Activated T-cell treated with anti-CD3 and anti-CD28 coated beads, Interleukin-2, amount 50 U/mL, for 24 hours (primary cell): ENCODE data around the gene DCAF12.
"Not testable (repeated sequence)": the region's sequence is repeated elsewhere in the genome, so short reads cannot be mapped to it uniquely, and the experiment has no call there.

Experiments used
- DNase-seq: peaks from one replicate; pipeline ENCODE4 v3.0.0-alpha.2; 2020
- H3K27ac Mint-ChIP-seq: 2 replicates; pipeline ENCODE4 v1.8.0; 2020; ENCODE audit warnings: mild to moderate bottlenecking, mixed read lengths
- H3K27me3 Mint-ChIP-seq: 2 replicates; pipeline ENCODE4 v1.8.0; 2020; ENCODE audit warnings: mixed read lengths
- H3K36me3 Mint-ChIP-seq: 2 replicates; pipeline ENCODE4 v1.8.0; 2020; ENCODE audit warnings: low read depth, mixed read lengths
- H3K4me1 Mint-ChIP-seq: 2 replicates; pipeline ENCODE4 v1.8.0; 2020; ENCODE audit warnings: low read depth, mixed read lengths
- H3K4me3 Mint-ChIP-seq: 2 replicates; pipeline ENCODE4 v1.8.0; 2020; ENCODE audit warnings: mild to moderate bottlenecking, moderate library complexity, mixed read lengths
- H3K9me3 Mint-ChIP-seq: 2 replicates; pipeline ENCODE4 v1.8.0; 2020; ENCODE audit warnings: mixed read lengths

Gene DCAF12

DNA sequence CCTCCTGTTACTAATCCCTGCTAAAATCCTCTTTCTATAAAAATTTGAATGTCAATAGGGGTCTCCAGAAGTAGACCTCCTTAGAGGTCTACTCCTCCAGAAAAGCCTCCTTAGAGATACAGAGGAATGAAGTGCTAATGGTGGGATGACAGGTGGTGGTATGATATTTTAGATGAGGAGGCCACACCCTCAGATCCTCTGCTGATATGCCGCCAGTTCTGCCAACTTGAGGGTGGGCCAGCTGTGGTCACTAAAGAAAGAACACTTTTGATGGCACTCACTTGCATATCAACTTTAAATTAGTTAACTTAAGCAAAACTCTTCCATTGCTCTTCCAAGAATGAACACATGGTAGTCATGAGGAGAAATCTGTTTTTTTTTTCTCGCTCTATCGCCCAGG is 61.0 kb downstream of the DCAF12 start:
- no peaks in the 10 kb centered on the region for H3K4me1 Mint-ChIP-seq
- H3K9me3 Mint-ChIP-seq, result no peaks in the 10 kb centered on the region
- DNase-seq, result no peak
- no peaks in the 10 kb centered on the region for H3K36me3 Mint-ChIP-seq
- H3K27ac Mint-ChIP-seq, result no peak overlapping the region
- H3K27me3 Mint-ChIP-seq, result no peaks in the 10 kb centered on the region
- H3K4me3 Mint-ChIP-seq, result no peak overlapping the region

DNA sequence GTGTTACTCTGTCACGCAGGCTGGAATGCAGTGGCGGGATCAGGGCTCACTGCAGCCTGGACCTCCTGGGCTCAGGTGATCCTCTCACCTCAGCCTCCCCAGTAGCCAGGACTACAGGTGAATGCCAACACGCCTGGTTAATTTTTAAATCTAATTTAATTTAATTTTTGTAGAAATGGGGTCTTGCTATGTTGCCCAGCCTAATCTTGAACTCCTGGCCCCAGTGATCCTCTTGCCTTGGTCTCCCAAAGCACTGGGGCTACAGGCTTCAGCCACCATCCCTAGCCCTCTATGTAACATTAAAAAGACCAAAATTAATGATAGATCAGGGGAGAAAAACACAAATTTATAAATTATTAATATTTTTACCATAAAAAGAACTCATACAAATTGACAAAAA is 66.5 kb downstream of the DCAF12 start:
- no peaks in the 10 kb centered on the region for H3K36me3 Mint-ChIP-seq
- H3K27me3 Mint-ChIP-seq, result no peaks in the 10 kb centered on the region
- no peaks in the 10 kb centered on the region for H3K4me1 Mint-ChIP-seq
- no peak overlapping the region for H3K27ac Mint-ChIP-seq
- H3K9me3 Mint-ChIP-seq, result no peaks in the 10 kb centered on the region
- no peak overlapping the region for H3K4me3 Mint-ChIP-seq
- no peak for DNase-seq

DNA sequence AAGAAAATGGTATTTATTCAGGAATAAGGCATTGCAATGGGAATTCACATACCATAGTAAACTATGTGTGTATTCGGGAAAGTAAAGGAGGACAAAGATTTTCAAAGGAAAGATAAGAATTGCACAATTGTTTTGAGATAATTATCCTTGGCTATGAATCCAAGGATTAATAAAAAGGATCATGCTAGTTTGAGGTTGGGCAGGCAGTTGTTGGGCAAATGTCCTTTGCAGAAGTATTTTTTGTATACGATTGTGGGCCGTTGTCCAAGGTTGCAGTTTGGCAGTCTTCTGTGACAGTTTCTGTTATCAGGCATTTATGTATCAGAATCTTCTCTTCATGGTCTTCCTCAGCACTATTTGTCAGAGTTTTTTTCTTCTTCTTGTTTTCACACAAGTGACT is 67.2 kb downstream of the DCAF12 start:
- H3K9me3 Mint-ChIP-seq, result no peaks in the 10 kb centered on the region
- no peaks in the 10 kb centered on the region for H3K36me3 Mint-ChIP-seq
- DNase-seq, result no peak
- H3K4me3 Mint-ChIP-seq, result no peak overlapping the region
- no peaks in the 10 kb centered on the region for H3K4me1 Mint-ChIP-seq
- no peak overlapping the region for H3K27ac Mint-ChIP-seq
- no peaks in the 10 kb centered on the region for H3K27me3 Mint-ChIP-seq

DNA sequence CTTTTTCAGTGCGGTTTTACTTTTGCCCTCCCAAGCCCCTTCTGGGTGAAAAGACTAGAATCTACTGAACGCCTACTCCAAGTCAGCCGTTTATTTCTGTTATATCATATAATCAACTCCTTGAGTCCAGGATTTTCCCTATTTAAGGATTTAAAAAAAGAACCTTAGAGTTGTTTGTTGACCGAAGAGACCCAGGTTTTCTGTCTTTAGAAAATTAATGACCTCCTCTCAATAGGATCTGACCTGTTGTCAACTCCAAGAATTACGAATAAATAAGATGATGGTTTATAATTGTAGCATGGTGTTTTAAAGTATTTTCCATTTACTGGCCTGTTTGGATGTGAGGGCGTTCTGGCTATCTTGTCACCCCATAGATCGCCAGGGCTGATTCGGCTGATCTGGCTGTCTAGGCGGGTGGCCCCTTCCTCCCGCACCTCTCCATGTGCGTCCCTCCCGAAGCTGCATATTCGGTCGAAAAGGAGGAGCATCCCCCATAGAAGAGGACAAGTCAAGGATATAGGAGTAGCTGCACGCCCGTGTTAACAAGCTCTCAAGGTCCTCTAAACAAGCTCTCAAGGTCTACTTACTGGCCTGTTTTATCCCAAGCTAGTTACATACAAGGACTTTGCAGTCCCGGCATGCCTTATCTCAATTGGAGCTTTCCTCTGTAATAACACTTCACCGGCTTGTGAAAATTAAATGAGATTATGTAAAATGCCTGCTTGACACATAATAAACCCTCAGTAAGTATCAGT is 76.7 kb downstream of the DCAF12 start:
- Mint-ChIP-seq H3K9me3 (no peaks in the 10 kb centered on the region), H3K4me3 (peak overlapping the region; percentile 97), H3K36me3 (peaks cover 30% of the 10 kb centered on the region), H3K4me1 (peaks cover 37% of the 10 kb centered on the region), H3K27ac (peak overlapping the region; percentile 100), H3K27me3 (no peaks in the 10 kb centered on the region)
- peak; percentile 37 for DNase-seq

DNA sequence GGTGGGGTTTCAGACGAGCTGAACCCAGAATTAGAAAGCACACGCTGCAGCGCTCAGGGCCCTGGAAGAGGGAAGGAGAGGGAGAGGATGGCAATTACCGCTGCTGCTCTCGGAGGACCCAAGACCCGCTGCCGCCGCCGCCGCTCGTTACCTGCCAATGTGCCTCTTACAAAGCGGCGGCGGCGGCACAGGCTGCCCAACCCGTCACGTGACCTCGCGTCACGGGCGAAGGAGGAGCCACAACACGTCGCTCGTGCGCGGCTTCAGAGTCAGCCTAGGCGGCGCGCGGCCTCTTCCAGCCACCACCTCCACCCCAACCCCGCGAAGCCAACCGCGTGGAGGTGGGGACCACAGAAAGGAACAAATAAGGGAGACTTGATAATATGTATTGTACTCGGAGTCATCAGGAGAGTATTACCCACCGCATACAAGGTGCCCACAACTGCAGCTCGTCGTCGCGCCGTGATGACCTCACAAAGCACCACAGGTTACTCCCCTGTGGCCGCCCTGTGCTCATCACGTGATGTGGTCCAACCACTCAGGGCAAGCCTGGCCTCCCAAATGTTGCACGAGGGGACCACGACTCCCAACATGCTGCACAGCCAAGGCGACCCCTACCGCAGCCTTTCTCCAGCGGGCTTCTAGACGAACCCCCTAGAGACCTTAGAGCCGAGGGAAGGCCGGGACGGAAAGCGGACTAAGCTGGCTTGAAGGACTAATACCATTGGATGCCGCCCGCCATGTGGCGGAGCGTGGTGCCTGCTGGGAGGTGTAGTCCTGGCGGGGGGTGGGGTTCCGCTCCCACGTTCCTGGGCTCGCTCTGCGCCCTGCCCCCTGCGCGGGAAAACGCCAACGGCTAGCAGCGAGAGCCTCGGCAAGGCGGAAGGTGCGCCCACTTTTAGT is 77.5 kb downstream of the DCAF12 start, which contains the start of gene UBAP2:
Gene UBAP2, minus strand, starts transcription at position 161 of the 903 bp plus-strand sequence. CDS start 31,739 bp downstream, outside the sequence.
- Mint-ChIP-seq H3K36me3 (peaks cover 35% of the 10 kb centered on the region), H3K27me3 (no peaks in the 10 kb centered on the region), H3K4me3 (peak within 1 kb of the TSS; percentile 97), H3K4me1 (peaks cover 37% of the 10 kb centered on the region), H3K9me3 (no peaks in the 10 kb centered on the region), H3K27ac (peak within 1 kb of the TSS; percentile 100)
- DNase-seq, result peak; percentile 98

DNA sequence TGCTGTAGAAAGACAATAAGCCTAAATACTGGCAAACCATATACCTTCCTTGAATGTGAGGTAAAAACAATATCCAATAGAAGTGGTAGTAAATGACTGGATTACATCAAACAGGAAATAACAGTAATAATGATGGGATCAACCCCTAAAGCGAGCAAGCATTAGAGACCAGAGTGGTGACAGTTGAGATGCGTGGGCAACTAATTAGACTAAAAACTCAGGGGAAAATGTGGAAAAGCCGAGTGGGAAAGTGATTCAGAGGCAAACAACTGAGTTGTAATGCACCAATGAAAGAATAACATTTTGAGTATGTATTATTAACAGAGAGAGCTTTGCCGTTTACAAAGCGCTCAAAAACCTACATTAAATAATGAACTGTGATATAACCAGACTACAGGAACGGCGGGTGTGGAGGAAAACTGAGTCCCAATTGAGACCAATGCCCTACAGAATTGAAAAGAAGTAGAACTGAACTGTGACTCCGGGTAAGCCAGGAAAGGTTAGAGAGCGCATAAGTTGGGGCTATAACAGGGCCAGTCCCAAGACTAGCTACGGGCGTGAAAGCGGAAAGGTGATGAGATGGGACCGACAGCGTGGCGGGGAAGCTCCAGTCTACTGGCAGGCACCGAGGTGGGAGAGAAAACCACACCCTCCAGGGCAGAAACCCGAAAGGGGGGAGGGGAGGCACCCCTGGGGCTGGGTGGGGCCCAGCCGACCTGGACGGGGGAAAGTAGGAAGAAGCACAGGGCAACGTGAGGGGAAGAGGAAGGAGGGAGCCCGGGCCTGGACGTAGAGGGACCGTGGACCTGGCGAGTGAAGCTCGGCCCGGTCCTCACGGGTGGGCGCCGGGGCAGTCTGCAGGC is 78.4 kb downstream of the DCAF12 start:
- DNase-seq, result peak; percentile 75
- Mint-ChIP-seq H3K4me1 (peaks cover 37% of the 10 kb centered on the region), H3K4me3 (peak overlapping the region; percentile 97), H3K9me3 (no peaks in the 10 kb centered on the region), H3K27ac (peak overlapping the region; percentile 100), H3K27me3 (no peaks in the 10 kb centered on the region), H3K36me3 (peaks cover 41% of the 10 kb centered on the region)

DNA sequence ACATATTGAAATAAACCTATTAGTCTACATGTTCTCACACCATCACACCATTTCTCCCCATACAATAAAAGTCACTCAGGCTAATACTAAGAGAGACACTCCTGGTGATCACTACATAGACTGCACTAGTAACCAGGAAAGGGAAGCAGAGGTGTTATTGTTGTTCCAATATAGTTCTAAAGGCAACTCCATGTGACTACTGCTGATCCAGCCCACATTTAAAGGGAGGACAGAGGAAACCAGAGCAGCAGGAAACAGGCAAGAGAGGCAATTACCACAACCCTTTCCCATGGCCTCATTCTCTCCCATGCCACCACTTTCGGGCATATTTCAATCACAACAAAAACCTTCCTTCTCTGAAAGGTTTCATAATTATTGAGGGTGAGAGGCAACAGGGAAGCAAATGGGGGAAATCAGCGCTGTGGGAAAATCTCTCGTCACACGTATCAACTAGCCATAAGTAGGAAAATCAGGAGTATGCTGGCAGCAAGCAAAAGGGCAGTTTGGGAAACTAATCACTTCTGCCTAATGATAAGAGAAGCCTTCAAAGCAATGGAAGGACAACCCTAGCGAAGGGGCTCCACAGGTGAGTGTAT is 79.6 kb downstream of the DCAF12 start:
- no peak for DNase-seq
- Mint-ChIP-seq H3K9me3 (no peaks in the 10 kb centered on the region), H3K36me3 (peaks cover 53% of the 10 kb centered on the region), H3K4me3 (peak overlapping the region; percentile 97), H3K27ac (peak overlapping the region; percentile 65), H3K27me3 (no peaks in the 10 kb centered on the region), H3K4me1 (peaks cover 36% of the 10 kb centered on the region)

DNA sequence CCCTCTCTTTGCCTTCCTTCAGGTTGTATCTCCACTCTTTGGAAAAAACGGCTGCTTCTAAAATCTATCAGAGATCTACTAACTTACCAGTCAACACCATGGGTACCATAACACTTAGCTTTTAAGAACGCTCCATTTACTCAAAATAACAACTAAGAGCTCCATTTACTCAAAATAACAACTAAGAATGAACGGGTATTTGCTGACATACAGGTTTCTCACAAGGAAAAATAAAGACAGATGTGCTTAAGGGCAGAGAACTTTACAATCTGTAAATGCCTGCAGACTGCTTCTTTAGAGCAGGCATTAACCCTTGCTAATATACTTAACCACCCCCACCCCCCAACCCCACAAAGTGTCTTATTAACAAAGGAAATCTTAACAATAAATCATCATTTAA is 80.6 kb downstream of the DCAF12 start:
- Mint-ChIP-seq H3K9me3 (no peaks in the 10 kb centered on the region), H3K36me3 (peaks cover 61% of the 10 kb centered on the region), H3K4me1 (peaks cover 38% of the 10 kb centered on the region), H3K27ac (no peak overlapping the region), H3K27me3 (no peaks in the 10 kb centered on the region), H3K4me3 (peak overlapping the region; percentile 97)
- DNase-seq, result no peak

DNA sequence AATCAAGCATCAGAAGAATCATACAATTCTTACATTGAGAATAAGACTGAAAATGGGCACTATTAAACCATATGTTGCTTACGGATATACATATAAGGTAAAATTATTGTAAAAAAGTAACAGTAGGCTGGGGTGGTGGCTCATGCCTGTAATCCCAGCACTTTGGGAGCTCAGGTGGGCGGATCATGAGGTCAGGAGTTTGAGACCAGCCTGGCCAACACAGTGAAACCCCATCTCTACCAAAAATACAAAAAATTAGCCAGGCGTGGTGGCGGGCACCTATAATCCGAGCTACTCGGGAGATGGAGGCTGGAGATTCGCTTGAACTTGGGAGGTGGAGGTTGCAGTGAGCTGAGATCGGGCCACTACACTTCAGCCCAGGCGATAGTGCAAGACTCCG is 84.4 kb downstream of the DCAF12 start:
- not testable (repeated sequence) for H3K27me3 Mint-ChIP-seq, H3K27ac Mint-ChIP-seq, H3K9me3 Mint-ChIP-seq, DNase-seq, H3K4me3 Mint-ChIP-seq
- peaks cover 23% of the 10 kb centered on the region for H3K4me1 Mint-ChIP-seq
- peaks cover 75% of the 10 kb centered on the region for H3K36me3 Mint-ChIP-seq

DNA sequence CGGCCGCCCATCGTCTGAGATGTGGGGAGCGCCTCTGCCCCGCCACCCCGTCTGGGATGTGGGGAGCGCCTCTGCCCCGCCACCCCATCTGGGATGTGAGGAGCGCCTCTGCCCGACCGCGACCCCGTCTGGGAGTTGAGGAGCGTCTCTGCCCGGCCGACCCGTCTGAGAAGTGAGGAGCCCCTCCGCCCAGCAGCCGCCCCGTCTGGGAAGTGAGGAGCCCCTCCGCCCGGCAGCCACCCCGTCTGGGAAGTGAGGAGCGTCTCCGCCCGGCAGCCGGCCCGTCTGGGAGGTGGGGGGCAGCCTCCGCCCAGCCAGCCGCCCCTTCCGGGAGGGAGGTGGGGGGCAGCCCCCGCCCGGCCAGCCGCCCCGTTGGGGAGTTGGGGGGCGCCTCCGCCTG is 87.6 kb downstream of the DCAF12 start:
- not testable (repeated sequence) for H3K27ac Mint-ChIP-seq, H3K27me3 Mint-ChIP-seq, DNase-seq, H3K9me3 Mint-ChIP-seq, H3K4me3 Mint-ChIP-seq
- peaks cover 75% of the 10 kb centered on the region for H3K36me3 Mint-ChIP-seq
- peaks cover 18% of the 10 kb centered on the region for H3K4me1 Mint-ChIP-seq

DNA sequence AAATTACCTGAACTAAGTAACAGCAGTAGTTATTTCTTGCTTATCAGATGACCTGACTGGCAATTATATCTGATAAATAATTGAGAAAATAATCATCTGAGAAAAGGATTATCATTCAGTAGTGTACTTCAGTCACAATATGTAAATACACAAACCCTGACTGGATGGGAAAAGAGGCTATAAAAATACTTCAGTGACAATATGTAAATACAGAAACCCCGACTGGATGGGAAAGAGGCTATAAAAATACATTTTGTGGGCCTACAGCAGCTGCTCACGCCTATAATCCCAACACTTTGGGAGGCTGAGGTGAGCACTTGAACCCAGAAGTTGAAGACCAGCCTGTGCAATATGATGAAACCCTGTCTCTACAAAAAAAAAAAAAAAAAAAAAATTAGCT is 88.9 kb downstream of the DCAF12 start:
- H3K4me1 Mint-ChIP-seq, result peaks cover 18% of the 10 kb centered on the region
- H3K27me3 Mint-ChIP-seq, result no peaks in the 10 kb centered on the region
- H3K4me3 Mint-ChIP-seq, result no peak overlapping the region

DNA sequence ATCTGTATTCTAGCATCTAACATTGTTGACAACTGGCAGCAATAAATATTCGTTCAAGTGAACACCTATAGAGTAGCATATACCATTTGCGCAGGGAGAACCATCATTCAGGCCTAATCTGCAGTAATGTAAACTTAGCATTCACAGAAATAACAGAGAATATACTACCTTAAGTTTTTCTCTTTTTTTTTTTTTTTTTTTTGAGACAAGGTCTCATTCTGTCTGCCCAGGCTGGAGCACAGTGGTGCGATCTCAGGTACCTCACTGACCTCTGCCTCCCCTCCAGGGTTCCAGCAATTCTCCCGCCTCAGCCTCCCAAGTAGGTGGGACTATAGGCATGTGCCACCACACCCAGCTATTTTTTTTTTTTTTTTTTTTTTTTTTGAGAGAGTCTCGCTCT is 89.9 kb downstream of the DCAF12 start:
- Mint-ChIP-seq H3K36me3 (peaks cover 73% of the 10 kb centered on the region), H3K4me3 (no peak overlapping the region), H3K27me3 (no peaks in the 10 kb centered on the region), H3K9me3 (no peaks in the 10 kb centered on the region), H3K27ac (no peak overlapping the region), H3K4me1 (peaks cover 20% of the 10 kb centered on the region)
- DNase-seq, result no peak

More for the DNA sequence above, 88.9 kb downstream of the DCAF12 start:
- H3K36me3 Mint-ChIP-seq, result peaks cover 73% of the 10 kb centered on the region
- no peak for DNase-seq
- no peak overlapping the region for H3K27ac Mint-ChIP-seq
- no peaks in the 10 kb centered on the region for H3K9me3 Mint-ChIP-seq
